Measurements from ENCODE around the gene PLCL2. TPM values are rescaled to one million over a fixed set of nuclear protein-coding genes. Genes with fewer than 3 reads are reported as not detected.

The PLCL2 gene
- total and polyA plus RNA-seq, 10 of the 15 experiments (the other 5 are each of a cell fraction or from before 2014, with no cell fraction given): 7.5 to 37.3 (median 21.7) TPM

DNA sequence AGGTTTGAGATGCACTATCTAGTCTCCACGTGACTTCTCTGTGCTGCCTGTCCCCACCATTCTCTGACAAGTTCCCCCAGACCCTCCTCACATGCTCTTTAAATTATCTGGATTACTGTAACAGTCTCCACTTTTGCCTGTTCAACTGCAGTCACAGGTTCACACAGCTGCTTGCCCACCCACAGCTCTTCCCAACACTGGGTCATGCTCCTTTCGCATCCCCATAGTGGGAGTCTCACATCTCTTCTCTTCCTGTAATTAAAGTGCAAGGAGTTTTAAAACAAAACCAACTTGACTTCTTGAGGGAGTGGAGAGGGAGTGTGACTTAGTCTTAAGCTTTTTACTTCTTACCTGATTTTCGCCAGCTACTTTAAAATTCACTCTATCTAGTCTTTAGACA is 178.8 kb downstream of the PLCL2 start (continued):
- no peak for TF ChIP-seq ZNF274 (IDR thresholded peaks at IDR 0.05; ENCODE audit: insufficient read depth, insufficient read length)
- TF ChIP-seq RAD21 (IDR thresholded peaks at IDR 0.05; ENCODE audit: insufficient read depth, low read depth, low read length): no peak

- ATAC-seq (no peak), DNase-seq (ENCODE audit: low read depth, low spot score) (no peak), FAIRE-seq (no peak)
- no peaks in the 10 kb centered on the region for H3K79me2 ChIP-seq (ENCODE audit: control insufficient read depth, insufficient read depth, low read length)
- H3K36me3 ChIP-seq (ENCODE audit: control insufficient read depth in 2 of 2, insufficient read depth in 2 of 2, low read length in 1 of 2): peaks cover 0 to 7% of the 10 kb centered on the region in 2 experiments; a peak in 1 of 4 replicates
- TF ChIP-seq SIX5 (IDR thresholded peaks at IDR 0.05; ENCODE audit: low read depth, low read length, severe bottlenecking) (no peak), TCF3 (IDR thresholded peaks at IDR 0.05; ENCODE audit: borderline replicate concordance, insufficient read depth, low read depth, low read length) (no peak), STAT1 (conservative IDR thresholded peaks at IDR 0.05) (no peak)
- RAD21 ChIA-PET (ENCODE audit: unreplicated experiment): interaction anchor here (0.7 kb wide), 1 partner anchor 129 kb away, joined by 3 read pairs; no protein-coding TSS in a partner anchor
- POLR2A ChIA-PET: interaction anchor here (0.7 kb wide), 1 partner anchor 1887 kb away, joined by 6 read pairs; no protein-coding TSS in a partner anchor
- H3K9ac ChIP-seq (ENCODE audit: control insufficient read depth, insufficient read depth, low read length): no peak overlapping the region
- H2AFZ ChIP-seq (ENCODE audit: control insufficient read depth, low read depth, low read length): no peak overlapping the region
- no peak overlapping the region for H3K27ac ChIP-seq (ENCODE audit: control insufficient read depth, insufficient read depth)
- H3K4me3 ChIP-seq: no peak overlapping the region
- no peaks in the 10 kb centered on the region for H3K4me1 ChIP-seq (ENCODE audit: control insufficient read depth, insufficient read depth, low read length)
- no peaks in the 10 kb centered on the region for H3K27me3 ChIP-seq (replicated peaks in 1 of 2; ENCODE audit: control insufficient read depth in 2 of 2, insufficient read depth in 2 of 2, low read length in 1 of 2)
- no peaks in the 10 kb centered on the region for H4K20me1 ChIP-seq (ENCODE audit: control insufficient read depth, insufficient read depth)
- WGBS (ENCODE audit: insufficient coverage, insufficient replicate concordance, low lambda C conversion rate, missing lambda C conversion rate): 97% methylated on average over 2 of the region's 2 CpGs
- CTCF ChIA-PET: interaction anchor here (0.6 to 1.3 kb wide), 6 partner anchors 12 to 836 kb away, joined by 3 to 4 read pairs (median 3); no protein-coding TSS in a partner anchor
- in situ Hi-C loops (cut with MboI) (no loop called here), intact Hi-C loops (cut with micrococcal nuclease; ENCODE audit: unreplicated experiment) (no loop called here)
- no TSS peak for BruUV-seq (replicated peaks)
- no peak overlapping the region for H3K4me2 ChIP-seq (ENCODE audit: control insufficient read depth, insufficient read depth)
- H3K9me3 ChIP-seq (replicated peaks; ENCODE audit: control insufficient read depth, insufficient read depth, low read length): no peaks in the 10 kb centered on the region
- SMC1A ChIA-PET (ENCODE audit: uncharacterized antibody, unreplicated experiment): interaction anchor here (0.6 to 1.0 kb wide), 6 partner anchors 9 to 791 kb away, joined by 3 to 5 read pairs (median 3); no protein-coding TSS in a partner anchor
Measured at GRCh38 chr3:17065315-17065714, 180.6 kb downstream of the PLCL2 start.

DNA sequence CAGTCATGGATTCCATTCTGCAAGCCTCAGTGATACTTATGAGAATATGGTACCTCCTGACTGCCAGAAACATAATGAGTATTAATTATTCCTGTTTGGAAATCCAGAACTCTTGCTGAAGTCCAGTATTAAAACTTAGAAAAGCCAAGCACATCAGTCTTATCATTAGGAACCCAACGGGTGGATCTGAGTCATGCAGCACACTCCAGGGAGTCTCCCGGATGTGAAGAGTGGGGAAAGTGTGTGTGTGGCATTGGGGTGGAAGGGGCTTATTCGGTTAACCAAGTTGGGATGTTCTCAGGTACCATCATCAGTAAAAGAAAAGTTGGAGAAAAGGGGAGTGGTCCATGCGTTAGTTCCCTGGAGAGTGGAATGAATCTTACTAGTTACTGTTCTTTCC is 181.1 kb downstream of the PLCL2 start:
- Histone ChIP-seq H4K20me1 (ENCODE audit: control insufficient read depth, insufficient read depth) (no peaks in the 10 kb centered on the region), H3K4me1 (ENCODE audit: control insufficient read depth, insufficient read depth, low read length) (no peaks in the 10 kb centered on the region), H3K9me3 (replicated peaks; ENCODE audit: control insufficient read depth, insufficient read depth, low read length) (no peaks in the 10 kb centered on the region), H3K27me3 (replicated peaks in 1 of 2; ENCODE audit: control insufficient read depth in 2 of 2, insufficient read depth in 2 of 2, low read length in 1 of 2) (no peaks in the 10 kb centered on the region), H3K27ac (ENCODE audit: control insufficient read depth, insufficient read depth) (no peak overlapping the region), H2AFZ (ENCODE audit: control insufficient read depth, low read depth, low read length) (no peak overlapping the region), H3K79me2 (ENCODE audit: control insufficient read depth, insufficient read depth, low read length) (no peaks in the 10 kb centered on the region), H3K4me3 (no peak overlapping the region), H3K9ac (ENCODE audit: control insufficient read depth, insufficient read depth, low read length) (no peak overlapping the region), H3K36me3 (ENCODE audit: control insufficient read depth in 2 of 2, insufficient read depth in 2 of 2, low read length in 1 of 2) (peaks cover 0 to 8% of the 10 kb centered on the region in 2 experiments; a peak in 2 of 4 replicates), H3K4me2 (ENCODE audit: control insufficient read depth, insufficient read depth) (no peak overlapping the region)
- TF ChIP-seq WRNIP1 (IDR thresholded peaks at IDR 0.05; ENCODE audit: borderline replicate concordance, low read depth, low read length): no peak
- DNase-seq (ENCODE audit: low read depth, low spot score) (no peak), ATAC-seq (no peak), FAIRE-seq (no peak)
- ChIA-PET RAD21 (ENCODE audit: unreplicated experiment) (no interaction called here), CTCF (interaction anchor here (1.0 to 1.3 kb wide), 3 partner anchors 11 to 86 kb away, joined by 3 to 4 read pairs (median 3); no protein-coding TSS in a partner anchor), POLR2A (no interaction called here), SMC1A (ENCODE audit: uncharacterized antibody, unreplicated experiment) (interaction anchor here (1.0 kb wide), 1 partner anchor 9 kb away, joined by 3 read pairs; no protein-coding TSS in a partner anchor)
- 97% methylated on average over 4 of the region's 4 CpGs for WGBS (ENCODE audit: insufficient coverage, insufficient replicate concordance, low lambda C conversion rate, missing lambda C conversion rate)
- no TSS peak for BruUV-seq (replicated peaks)
- intact Hi-C loops (cut with micrococcal nuclease; ENCODE audit: unreplicated experiment): no loop called here
- in situ Hi-C loops (cut with MboI): no loop called here

Data from GM12878 (cell line).